Mucosa of gallbladder (tissue), 1 donor: ENCODE data around the gene CSNK1G1. TPM values are rescaled to one million over a fixed set of nuclear protein-coding genes. Genes with fewer than 3 reads are reported as not detected.
"Not testable (repeated sequence)": the region's sequence is repeated elsewhere in the genome, so short reads cannot be mapped to it uniquely, and the experiment has no call there.

Experiments
- DNase-seq: peaks from one replicate; pipeline ENCODE4 v3.0.0-alpha.2; 2020; ENCODE audit warnings: low spot score
- total RNA-seq: library from RNA; stranded (reverse); gene quantifications from one replicate; pipeline ENCODE4 v1.2.1, GENCODE V29; 2021
- donor health status: DM: no; HTN: no; CAD: no.

Gene CSNK1G1
- total RNA-seq, 1 donor from 2014 or later: 16.5 TPM

- no peak for DNase-seq
Measured at GRCh38 chr15:64133623-64134344, 222.2 kb downstream of the CSNK1G1 start.

DNA sequence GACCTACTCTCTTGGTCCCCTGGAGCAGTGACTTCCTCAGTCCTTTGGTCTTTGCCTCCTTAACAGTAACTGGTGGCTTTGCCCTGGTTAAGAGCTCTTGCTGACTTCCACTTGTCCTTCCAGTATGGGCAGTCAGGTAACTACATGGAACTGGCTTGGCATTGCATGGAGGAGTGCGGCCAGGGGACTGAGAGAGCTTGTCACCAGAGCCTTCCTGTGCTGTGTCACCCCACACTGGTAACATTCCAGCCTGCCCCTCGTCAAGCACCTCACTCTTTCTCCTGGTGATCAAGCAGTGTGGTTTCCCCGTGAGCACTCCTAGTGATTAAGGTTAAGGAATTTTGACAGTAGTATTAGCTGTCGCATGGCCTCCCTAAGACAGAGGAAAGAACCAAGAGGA lies 223.8 kb downstream of the CSNK1G1 start:
- DNase-seq: no peak

GRCh38 chr15:64131547-64131946 lies 224.4 kb downstream of the CSNK1G1 start:
- DNase-seq: no peak

GRCh38 chr15:64130159-64130558 lies 225.8 kb downstream of the CSNK1G1 start:
- no peak for DNase-seq

DNA sequence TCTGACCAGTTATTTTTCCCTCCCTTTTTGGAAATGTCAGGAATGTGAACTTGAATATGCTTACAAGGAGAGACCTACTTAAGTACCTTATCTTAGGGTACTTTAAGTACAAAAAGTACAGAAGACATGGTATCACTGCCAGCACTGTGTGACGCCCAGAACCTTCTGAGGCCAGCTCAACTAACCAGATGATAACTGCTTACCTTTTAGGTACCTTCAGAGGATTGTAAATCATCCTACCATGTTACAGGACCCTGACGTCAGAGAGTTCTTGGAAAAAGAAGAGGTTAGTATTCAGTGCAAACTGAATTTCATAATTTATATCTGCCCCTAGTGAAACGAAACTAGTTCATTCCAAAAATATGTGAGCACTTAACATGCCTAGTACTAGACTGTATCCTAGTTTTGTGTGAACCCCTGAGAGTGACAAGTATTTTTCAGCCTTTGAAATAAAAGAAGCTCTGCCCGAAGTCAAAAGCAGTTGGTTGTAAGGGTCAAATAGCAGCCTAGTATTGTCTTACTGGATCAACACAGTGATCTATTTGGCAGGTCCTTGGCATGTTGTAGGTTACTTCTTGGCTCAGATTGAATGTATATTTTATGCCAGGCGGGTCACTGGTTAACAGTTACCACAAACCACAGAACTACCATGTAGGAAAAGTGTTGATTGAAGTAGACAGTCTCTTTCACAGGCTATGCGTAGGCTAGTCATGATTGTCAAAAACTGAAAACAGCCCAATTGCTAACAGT lies 228.3 kb downstream of the CSNK1G1 start:
- no peak for DNase-seq

DNA sequence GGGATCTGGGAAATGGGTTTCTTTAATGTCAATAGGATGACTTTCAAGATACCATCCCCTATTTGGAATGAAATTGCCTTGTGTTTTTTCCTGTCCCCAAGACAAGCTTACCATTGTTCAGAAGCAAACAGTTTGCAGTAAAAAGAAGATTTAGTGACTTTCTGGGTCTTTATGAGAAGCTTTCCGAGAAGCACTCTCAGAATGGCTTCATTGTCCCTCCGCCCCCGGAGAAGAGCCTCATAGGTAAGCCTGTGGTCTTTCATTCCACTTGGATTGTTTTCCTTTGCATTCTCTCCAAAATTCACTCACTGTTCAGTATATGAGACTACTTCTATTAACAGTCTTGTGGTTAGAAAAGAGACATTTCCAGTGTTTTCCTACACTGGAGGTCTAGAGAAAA lies 230.0 kb downstream of the CSNK1G1 start:
- DNase-seq: no peak

GRCh38 chr15:64122936-64123351 lies 233.0 kb downstream of the CSNK1G1 start:
- DNase-seq: no peak

GRCh38 chr15:64122444-64122843 lies 233.5 kb downstream of the CSNK1G1 start:
- DNase-seq: no peak

GRCh38 chr15:64121614-64122013 lies 234.4 kb downstream of the CSNK1G1 start:
- DNase-seq: no peak

DNA sequence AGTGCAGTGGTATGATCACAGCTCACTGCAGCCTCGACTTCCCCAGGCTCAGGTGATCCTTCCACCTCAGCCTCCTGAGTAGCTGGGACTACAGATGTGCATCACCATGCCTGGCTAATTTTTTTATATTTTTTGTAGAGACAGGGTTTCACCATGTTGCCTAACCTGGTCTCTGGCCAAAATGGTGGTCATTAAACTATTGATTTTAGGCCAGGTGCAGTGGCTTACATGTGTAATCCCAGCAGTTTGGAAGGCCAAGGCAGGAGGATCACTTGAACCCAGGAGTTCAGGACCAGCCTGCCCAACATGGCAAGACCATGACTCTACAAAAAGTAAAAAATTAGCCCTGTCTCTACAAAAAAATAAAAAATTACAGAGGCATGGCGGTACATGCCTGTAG lies 235.7 kb downstream of the CSNK1G1 start:
- DNase-seq: not testable (repeated sequence)

GRCh38 chr15:64117759-64118487 lies 238.1 kb downstream of the CSNK1G1 start:
- DNase-seq: no peak

Other genes with a start within 250 kb of the CSNK1G1 start
- gene SNX22, start 204.4 kb downstream of the CSNK1G1 start, total RNA-seq: 1.0 TPM
- gene PPIB, start 193.2 kb downstream of the CSNK1G1 start, total RNA-seq: 481 TPM
- gene PCLAF, start 25.3 kb upstream of the CSNK1G1 start, total RNA-seq: 3.0 TPM
- 24.1 TPM for gene TRIP4, start 31.7 kb upstream of the CSNK1G1 start, total RNA-seq
- gene ZNF609, start 104.4 kb upstream of the CSNK1G1 start, total RNA-seq: 36.3 TPM